Gastroesophageal sphincter (tissue), 4 donors: Measurements from ENCODE around the gene TMEM150C. TPM values are rescaled to one million over a fixed set of nuclear protein-coding genes. Genes with fewer than 3 reads are reported as not detected.

ENCODE experiments used
- ATAC-seq: fragments of 150-250 bp; one replicate; pipeline ENCODE4 v1.9.1; 2016; ENCODE audit warnings: mild to moderate bottlenecking, moderate library complexity
- H3K27ac ChIP-seq, 4 donors: fragments of 200-600 bp; sonication (generic) in 3 of 4; 1 replicate in 3 of 4; 2 replicates in 1 of 4; pipeline ENCODE4 v1.5.1; 2016 to 2019
- H3K27me3 ChIP-seq: fragments of 200-600 bp; sonication (generic); one replicate; pipeline ENCODE4 v1.5.1; 2019
- H3K36me3 ChIP-seq, 2 donors: fragments of 200-600 bp; sonication (generic); one replicate each; pipeline ENCODE4 v1.5.1; 2019; ENCODE audit warnings: control low read depth in 1 of 2
- H3K4me1 ChIP-seq, 3 donors: fragments of 200-600 bp; sonication (generic); 1 replicate in 2 of 3; 2 replicates in 1 of 3; pipeline ENCODE4 v1.5.1; 2016 to 2019; ENCODE audit warnings: control low read depth in 2 of 3
- H3K4me3 ChIP-seq, 2 donors: fragments of 200-600 bp; sonication (generic); one replicate each; pipeline ENCODE4 v1.5.1; 2019; ENCODE audit warnings: mild to moderate bottlenecking in 1 of 2, moderate library complexity in 1 of 2
- H3K9me3 ChIP-seq, 3 donors: fragments of 200-600 bp; sonication (generic); one replicate each; pipeline ENCODE4 v1.5.1; 2017 to 2019; ENCODE audit warnings: control low read depth in 2 of 3
- CTCF ChIP-seq, 4 experiments: fragments of 200-600 bp in 2 of 4; fragments of 450-650 bp in 2 of 4; sonication (generic) in 1 of 4; IDR thresholded peaks; one replicate each; pipeline ENCODE4 v1.5.1; 2017 to 2019; ENCODE audit warnings: antibody characterized with exemption in 4 of 4, mild to moderate bottlenecking in 2 of 4, moderate library complexity in 2 of 4
- EP300 ChIP-seq: sonication (generic); formaldehyde crosslinking; IDR thresholded peaks from one replicate; pipeline ENCODE4 v1.6.1; 2017; ENCODE audit warnings: antibody characterized with exemption, mild to moderate bottlenecking
- POLR2A ChIP-seq, 2 donors: fragments of 450-650 bp; IDR thresholded peaks; one replicate each; pipeline ENCODE4 v1.6.1; 2017; ENCODE audit warnings: antibody characterized with exemption in 2 of 2, mild to moderate bottlenecking in 2 of 2, moderate library complexity in 1 of 2
- POLR2AphosphoS5 ChIP-seq: sonication (generic); formaldehyde crosslinking; IDR thresholded peaks from one replicate; pipeline ENCODE4 v1.6.1; 2017; ENCODE audit warnings: antibody characterized with exemption
- WGBS, 2 donors: methylation state at CpG; one replicate each; pipeline ENCODE4 v1.1.5; 2018; ENCODE audit warnings: low coverage in 1 of 2; 5-methylcytosine and 5-hydroxymethylcytosine counted together
- total RNA-seq, 4 donors: library from RNA; depleted of rRNA; stranded (reverse); fragments of >200 nt; gene quantifications; one replicate each; pipeline ENCODE4 v1.1.0, GENCODE V29; 2016

TMEM150C gene
- total RNA-seq, 4 donors from 2014 or later = 3.5 to 10.0 (median 4.8) TPM

GRCh38 chr4:82434949-82435348, 126.8 kb downstream of the TMEM150C start:
- no peaks in the 10 kb centered on the region for H3K27me3 ChIP-seq
- 96 to 99% methylated on average over 4 to 7 of the region's 7 CpGs for WGBS, 2 donors
- no peak for TF ChIP-seq POLR2A (IDR thresholded peaks at IDR 0.05)
- TF ChIP-seq POLR2AphosphoS5 = no peak
- TF ChIP-seq EP300 = no peak
- no peak for TF ChIP-seq CTCF (IDR thresholded peaks at IDR 0.05)
- peaks cover 0 to 19% (median 2%) of the 10 kb centered on the region in 3 donors for H3K4me1 ChIP-seq
- no peak overlapping the region for H3K4me3 ChIP-seq
- H3K9me3 ChIP-seq = no peaks in the 10 kb centered on the region
- peaks cover 0 to 7% of the 10 kb centered on the region in 2 donors for H3K36me3 ChIP-seq
- ATAC-seq = no peak
- H3K27ac ChIP-seq = no peak overlapping the region

GRCh38 chr4:82433791-82434190, 128.0 kb downstream of the TMEM150C start:
- TF ChIP-seq EP300 (no peak), POLR2A (IDR thresholded peaks at IDR 0.05) (no peak), CTCF (IDR thresholded peaks at IDR 0.05) (no peak)
- Histone ChIP-seq H3K27me3 (no peaks in the 10 kb centered on the region), H3K36me3 (peaks cover 0 to 7% of the 10 kb centered on the region in 2 donors), H3K4me1 (peaks cover 0 to 19% (median 2%) of the 10 kb centered on the region in 3 donors), H3K9me3 (no peaks in the 10 kb centered on the region), H3K27ac (no peak overlapping the region), H3K4me3 (no peak overlapping the region)
- 61 to 74% methylated on average over 2 of the region's 2 CpGs for WGBS, 2 donors
- ATAC-seq = no peak

Other genes starting within 250 kb of the TMEM150C start
- gene HNRNPD, start 188.0 kb downstream of the TMEM150C start, total RNA-seq = 10 to 100 TPM; 47.8 to 82.5 (median 72.8) TPM
- gene HNRNPDL, start 131.5 kb downstream of the TMEM150C start, total RNA-seq = 100 to 1,000 TPM; 140 to 226 (median 195) TPM
- gene ENOPH1, start 131.4 kb downstream of the TMEM150C start, total RNA-seq = 10 to 100 TPM; 19.8 to 32.4 (median 23.8) TPM
- 10 to 100 TPM; 15.5 to 21.8 (median 20.3) TPM for gene SCD5, start 236.8 kb upstream of the TMEM150C start, total RNA-seq